Stimulated activated CD4-positive, alpha-beta T cell treated with anti-CD3 and anti-CD28 coated beads, Interleukin-1b, Interleukin-23, amount 100 ng/mL, for 24 hours (primary cell): ENCODE data around the gene GABRR3.

Experiments
- DNase-seq, 4 experiments: peaks; one replicate each; pipeline ENCODE4 v3.0.0-alpha.2; 2020; ENCODE audit warnings: low read depth in 4 of 4, low spot score in 1 of 4

Gene GABRR3

GRCh38 chr3:97959872-97960271 is 75.2 kb downstream of the GABRR3 start:
- DNase-seq = no peak

GRCh38 chr3:97958796-97959195 is 76.3 kb downstream of the GABRR3 start:
- DNase-seq = no peak

GRCh38 chr3:97958396-97958795 is 76.7 kb downstream of the GABRR3 start:
- DNase-seq = no peak

DNA sequence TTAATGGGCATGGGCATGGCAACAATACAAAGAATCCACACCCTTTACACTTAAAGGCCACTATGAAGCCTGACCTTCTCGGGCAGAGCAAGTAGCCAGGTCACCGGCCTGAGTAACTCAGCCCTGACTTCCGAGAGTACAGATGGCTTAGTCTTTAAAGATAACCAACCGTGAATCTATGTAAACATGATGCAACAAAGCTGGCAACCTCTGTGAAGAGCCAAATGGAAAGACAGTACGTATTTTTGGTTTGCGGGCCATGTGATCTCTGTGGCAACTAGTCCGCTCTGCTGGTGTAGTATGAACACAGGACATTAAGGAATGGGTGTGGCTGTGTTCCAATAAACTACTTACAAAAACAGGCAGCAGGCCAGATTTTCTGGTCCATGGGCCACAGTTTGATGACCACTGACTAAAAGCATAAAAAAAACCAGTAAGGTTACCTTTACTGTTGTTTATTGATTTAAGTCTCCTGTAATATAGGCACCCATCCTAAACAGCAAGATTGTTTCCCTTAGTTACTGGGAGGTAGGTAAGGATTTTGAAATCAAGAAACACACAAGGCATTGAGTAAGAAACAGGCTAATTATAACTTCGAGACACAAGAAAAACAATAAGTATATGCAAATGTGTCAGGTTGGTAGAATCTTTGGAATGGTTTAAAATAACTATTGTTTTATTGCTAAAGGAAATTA is 77.4 kb downstream of the GABRR3 start:
- no peak for DNase-seq

DNA sequence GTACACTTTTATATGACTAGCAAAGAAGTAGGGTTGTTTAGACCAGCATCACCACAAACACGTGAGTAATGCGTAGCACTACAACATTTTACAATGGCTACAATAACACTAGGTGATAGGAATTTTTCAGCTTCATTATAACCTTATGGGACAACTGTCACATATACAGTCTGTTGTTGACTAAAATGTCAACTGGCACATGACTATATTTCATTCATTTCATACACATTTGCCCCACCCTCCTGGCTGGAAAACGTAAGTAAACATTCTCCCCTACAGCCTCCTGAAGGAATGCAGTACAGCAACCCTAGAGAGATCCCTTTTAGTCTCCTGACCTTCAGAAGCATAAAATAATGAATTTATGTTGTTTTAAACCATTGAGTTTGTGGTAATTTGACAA is 79.1 kb downstream of the GABRR3 start:
- no peak for DNase-seq

- DNase-seq = no peak
Observed at GRCh38 chr3:97954228-97954827, 80.8 kb downstream of the GABRR3 start.

DNA sequence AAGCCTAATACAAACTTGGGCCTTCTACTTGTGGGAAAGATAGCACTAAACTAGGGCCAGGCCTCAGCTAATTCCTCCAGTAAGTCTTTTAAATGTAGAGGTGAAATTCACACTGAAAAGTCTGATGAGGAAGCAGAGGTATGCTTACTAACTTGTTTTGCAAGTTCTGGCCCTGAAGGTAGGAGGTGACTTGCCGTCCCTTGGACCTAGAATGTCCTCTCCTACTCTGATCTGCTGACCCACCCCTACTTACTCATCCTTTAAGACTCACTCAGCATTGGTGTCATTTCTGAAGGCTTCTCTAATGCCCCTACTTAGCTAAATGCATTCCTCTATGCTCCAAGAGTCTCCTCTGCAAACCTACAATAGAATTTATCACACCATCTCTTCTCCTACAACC is 82.2 kb downstream of the GABRR3 start:
- DNase-seq = no peak

- DNase-seq = no peak
Observed at GRCh38 chr3:97952280-97952679, 82.8 kb downstream of the GABRR3 start.

DNA sequence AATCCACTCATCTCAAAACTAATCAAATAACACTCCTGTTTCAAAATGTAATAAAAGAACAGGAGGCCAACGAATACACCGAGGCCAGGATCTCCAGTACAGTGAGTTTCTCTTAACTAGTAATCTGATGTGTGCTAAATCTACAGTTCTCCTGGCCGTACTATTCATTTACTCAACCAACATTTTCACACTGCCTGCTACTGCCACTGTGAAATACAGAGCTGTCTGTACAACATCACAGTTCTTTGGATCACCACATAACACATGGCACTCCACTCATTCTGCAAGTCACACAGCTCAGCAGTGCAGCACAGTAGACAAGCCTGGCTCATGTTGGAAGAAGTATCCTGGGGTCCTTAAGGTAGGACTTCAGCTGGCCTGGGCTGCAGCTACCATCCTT is 84.8 kb downstream of the GABRR3 start:
- DNase-seq = no peak

- no peak for DNase-seq
Observed at GRCh38 chr3:97949743-97950142, 85.4 kb downstream of the GABRR3 start.

GRCh38 chr3:97949110-97949485 is 86.0 kb downstream of the GABRR3 start:
- DNase-seq = no peak

DNA sequence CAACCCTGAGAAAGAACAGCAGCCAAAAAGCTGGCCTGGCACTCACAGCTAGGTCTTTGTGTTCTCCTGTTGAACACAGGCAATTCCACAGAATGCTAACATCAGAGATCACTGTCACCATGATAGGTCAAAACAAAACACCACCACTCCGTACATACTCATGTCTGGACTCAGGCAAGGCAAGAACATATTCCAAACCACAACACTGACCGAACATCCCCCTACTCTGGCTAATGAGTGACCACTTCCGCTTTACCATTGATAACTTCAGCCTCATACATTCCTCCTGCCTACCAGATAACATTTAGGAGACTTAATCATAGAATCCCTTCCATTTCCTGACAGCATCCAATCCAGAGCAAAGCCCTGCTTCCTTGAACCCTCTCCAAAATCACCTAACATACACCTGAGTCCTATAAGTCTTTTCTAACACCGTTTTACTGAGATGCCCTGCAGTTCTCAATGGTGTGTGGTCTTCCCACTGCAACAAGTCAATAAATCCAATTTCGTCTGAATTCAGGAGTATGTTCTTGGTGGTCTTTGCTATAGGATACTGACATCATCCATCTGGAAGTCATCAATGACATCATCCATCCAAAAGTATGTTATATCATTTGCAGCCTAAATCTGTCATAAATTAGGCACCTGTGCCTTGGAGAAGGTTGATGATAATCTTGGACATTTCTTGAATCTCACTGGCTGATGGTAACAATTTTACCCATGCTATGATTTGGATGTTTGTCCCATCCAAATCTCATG is 86.6 kb downstream of the GABRR3 start:
- DNase-seq = no peak

DNA sequence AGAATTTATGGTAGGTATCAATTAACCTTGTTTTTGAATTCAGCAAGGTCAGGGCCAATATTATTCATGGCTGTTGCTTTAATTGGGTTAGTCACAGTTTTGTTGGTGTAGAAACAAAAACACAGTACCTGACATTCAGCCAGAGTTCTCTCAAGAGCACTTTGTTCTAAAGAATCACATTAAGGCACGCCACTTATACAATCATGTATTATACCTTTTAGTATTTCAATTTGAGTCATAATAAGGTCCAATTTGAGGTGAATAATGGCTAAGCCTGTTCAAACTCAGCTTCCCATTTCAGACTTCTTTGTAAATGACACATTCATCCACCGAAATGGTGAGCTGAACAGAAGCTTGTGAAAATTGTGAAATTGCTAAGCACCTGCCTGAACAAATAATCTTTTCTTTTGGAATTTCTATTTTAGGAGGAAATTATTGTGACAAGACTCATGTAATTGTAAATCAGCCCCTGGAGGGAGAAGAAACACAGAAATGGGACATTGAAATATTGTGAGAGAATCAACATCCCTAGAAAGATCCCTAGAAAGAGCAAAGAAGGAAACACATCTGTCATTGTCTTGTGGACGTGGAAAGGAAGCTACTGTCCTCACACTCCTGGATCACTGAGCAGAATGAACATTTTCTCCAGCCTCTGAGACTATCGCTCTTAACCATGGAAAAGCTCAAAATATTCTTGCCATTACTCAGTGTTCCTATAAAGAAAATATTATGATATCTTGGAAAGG is 92.1 kb downstream of the GABRR3 start:
- DNase-seq = no peak

- no peak for DNase-seq
Observed at GRCh38 chr3:97940034-97940433, 95.1 kb downstream of the GABRR3 start.

- DNase-seq = no peak
Observed at GRCh38 chr3:97939401-97939800, 95.7 kb downstream of the GABRR3 start.

DNA sequence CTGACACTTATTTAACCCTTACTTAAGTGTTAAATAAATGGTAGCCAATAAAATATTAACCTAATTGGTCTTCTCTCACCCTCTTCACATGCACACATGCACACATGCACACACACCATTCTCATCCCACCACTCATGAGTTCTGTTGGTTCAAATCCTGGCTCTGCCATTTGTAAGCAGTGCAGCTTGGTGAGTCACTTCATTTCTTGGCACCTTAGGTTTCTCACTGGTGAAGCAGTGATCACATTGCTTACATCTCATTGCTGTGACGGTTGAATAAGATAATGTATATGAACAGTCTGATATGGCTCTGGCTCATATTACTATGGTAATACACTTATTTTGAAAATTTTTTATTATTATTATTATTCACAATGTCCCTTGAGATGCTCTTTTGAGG is 96.7 kb downstream of the GABRR3 start:
- DNase-seq = no peak

DNA sequence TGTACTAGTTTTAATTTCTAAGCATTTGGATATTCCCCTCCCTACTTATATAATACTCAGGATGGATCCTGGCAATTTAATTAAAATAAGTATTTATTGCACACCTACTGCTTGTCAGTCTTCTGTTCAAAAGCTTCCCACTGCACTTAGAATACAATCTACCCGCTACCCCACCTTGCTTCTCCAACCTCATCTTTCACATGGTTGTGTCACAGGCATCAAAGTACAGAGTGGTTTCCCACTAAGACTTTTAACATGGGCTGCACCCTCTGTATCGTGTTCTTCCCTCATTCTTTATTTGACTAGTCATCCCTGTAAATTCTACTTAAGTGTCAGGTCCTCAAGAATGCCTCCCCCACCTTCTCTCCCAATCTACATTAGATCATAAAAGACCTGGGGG is 97.9 kb downstream of the GABRR3 start:
- no peak for DNase-seq

- DNase-seq = no peak
Observed at GRCh38 chr3:97935842-97936241, 99.3 kb downstream of the GABRR3 start.
